Amygdala (tissue), 56 donors: Measurements from ENCODE around the gene FAM53B.

ENCODE experiments used
- DNase-seq, 56 donors: peaks; one replicate each; lab custom pipeline; 2025; lab: John Stamatoyannopoulos, UW

Gene FAM53B

GRCh38 chr10:124605856-124606812 lies 138.0 kb downstream of the FAM53B start:
- DNase-seq: peak in 1 of 56 donors; percentile 35

GRCh38 chr10:124605481-124605855 lies 138.7 kb downstream of the FAM53B start:
- no peak for DNase-seq

- DNase-seq: peak in 52 of 56 donors; percentile 40 to 91 (median 75)
These were observed 139.2 kb downstream of the FAM53B start for GRCh38 chr10:124605001-124605370.

GRCh38 chr10:124604214-124605000 lies 139.8 kb downstream of the FAM53B start:
- peak in 29 of 56 donors; percentile 50 to 82 (median 68) for DNase-seq

- DNase-seq: no peak
These were observed 140.6 kb downstream of the FAM53B start for GRCh38 chr10:124603376-124604213.

- DNase-seq: no peak
These were observed 141.4 kb downstream of the FAM53B start for GRCh38 chr10:124602646-124603365.

GRCh38 chr10:124602121-124602561 lies 142.0 kb downstream of the FAM53B start:
- no peak for DNase-seq

GRCh38 chr10:124601431-124602120 lies 142.6 kb downstream of the FAM53B start:
- DNase-seq: no peak

GRCh38 chr10:124601016-124601415 lies 143.2 kb downstream of the FAM53B start:
- no peak for DNase-seq

GRCh38 chr10:124600051-124600880 lies 143.9 kb downstream of the FAM53B start:
- no peak for DNase-seq

- DNase-seq: no peak
These were observed 144.6 kb downstream of the FAM53B start for GRCh38 chr10:124599588-124600050.

- no peak for DNase-seq
These were observed 145.2 kb downstream of the FAM53B start for GRCh38 chr10:124598773-124599587.

GRCh38 chr10:124598196-124598595 lies 146.0 kb downstream of the FAM53B start:
- no peak for DNase-seq

- no peak for DNase-seq
These were observed 146.4 kb downstream of the FAM53B start for GRCh38 chr10:124597846-124598165.

- DNase-seq: no peak
These were observed 147.0 kb downstream of the FAM53B start for GRCh38 chr10:124596962-124597845.

- DNase-seq: no peak
These were observed 147.9 kb downstream of the FAM53B start for GRCh38 chr10:124596116-124596785.
